Left lung (tissue), 10 donors: ENCODE results near the gene FFAR1. TPM values are rescaled to one million over a fixed set of nuclear protein-coding genes. Genes with fewer than 3 reads are reported as not detected.

Source experiments
- ATAC-seq: fragments of 200-7000 bp; cut with Tn5 transposase; one replicate; pipeline ENCODE4 v1.9.1; 2020; ENCODE audit warnings: moderate library complexity
- DNase-seq, 4 donors: peaks; one replicate each; pipeline ENCODE4 v3.0.0-alpha.2; 2013 to 2020
- H3K27ac ChIP-seq, 2 donors: fragments of 200-600 bp; sonication (generic) in 1 of 2; one replicate each; pipeline versions ENCODE4 v1.5.0 to v1.8.0; 2020 to 2021
- H3K27me3 ChIP-seq, 2 donors: fragments of 200-600 bp; sonication (generic) in 1 of 2; one replicate each; pipeline versions ENCODE4 v1.5.0 to v1.8.0; 2020 to 2021
- H3K36me3 ChIP-seq, 2 donors: fragments of 200-600 bp; sonication (generic) in 1 of 2; one replicate each; pipeline versions ENCODE4 v1.5.0 to v1.8.0; 2020 to 2021
- H3K4me1 ChIP-seq, 2 donors: fragments of 200-600 bp; one replicate each; pipeline ENCODE4 v1.8.0; 2021
- H3K4me3 ChIP-seq, 2 donors: fragments of 200-600 bp; sonication (generic) in 1 of 2; one replicate each; pipeline versions ENCODE4 v1.5.0 to v1.8.0; 2020 to 2021; ENCODE audit warnings: mild to moderate bottlenecking in 1 of 2
- H3K9me3 ChIP-seq, 2 donors: fragments of 200-600 bp; sonication (generic) in 1 of 2; one replicate each; pipeline versions ENCODE4 v1.5.0 to v1.8.0; 2020 to 2021
- intact Hi-C, 2 donors: fragments of 100-400 bp; cut with DNase I; formaldehyde crosslinking; loops; one replicate each; pipeline versions ENCODE4 v1.11.2 to v1.14.2; 2022
- microRNA-seq, 2 donors: library from miRNA; unstranded; fragments of <30 nt; microRNA quantifications; one replicate each; pipeline ENCODE4, GENCODE V29; 2019
- polyA plus RNA-seq, 6 donors: library from polyadenylated mRNA; unstranded; fragments of 120-200 nt; gene quantifications; one replicate each; pipeline ENCODE4 v1.2.1, GENCODE V29; 2013; ENCODE audit not compliant: insufficient read length in 6 of 6
- total RNA-seq, 2 donors: library from RNA; stranded (reverse); fragmentation: NEBNext Ultra II Directional; extraction: Animal tissue kit (Norgen Biotek cat#: 25700); gene quantifications; one replicate each; pipeline ENCODE4 v1.2.1, GENCODE V29; 2021
- TF ChIP-seq, protein P1 (sequence below), 2 donors: fragments of 200-600 bp; sonication (generic) in 1 of 2; IDR thresholded peaks; one replicate each; pipeline versions ENCODE4 v1.5.0 to v1.8.0; 2021; ENCODE audit warnings: antibody characterized with exemption in 2 of 2
- donor health status: DM: no; HTN: yes; CAD: no.
- donor health status: DM: no; HTN: no; CAD: no.

The FFAR1 gene
- total and polyA plus RNA-seq, 8 donors = 0.06 to 0.74 (median 0.28) TPM; not detected in 2

DNA sequence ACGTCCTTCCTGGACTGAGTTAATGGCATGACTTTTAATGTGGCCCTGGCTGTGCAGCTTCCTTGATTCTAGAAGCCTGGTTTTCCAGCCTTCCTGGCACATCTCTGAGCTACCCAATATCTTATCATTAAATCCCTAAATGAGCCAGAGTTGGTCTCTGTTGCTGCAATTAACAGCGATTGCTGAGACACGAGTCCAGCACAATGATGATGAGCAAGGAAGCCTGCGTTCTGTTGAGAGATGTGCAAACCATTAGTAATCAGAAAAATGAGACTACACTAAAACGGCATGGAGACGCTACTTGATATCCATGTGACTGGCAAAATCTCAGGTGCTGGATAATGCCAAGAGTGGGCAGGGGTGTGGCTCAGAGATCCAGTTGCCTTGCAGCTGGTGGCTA lies 49.4 kb downstream of the FFAR1 start:
- Histone ChIP-seq H3K4me3 (no peak overlapping the region), H3K9me3 (no peaks in the 10 kb centered on the region), H3K27ac (no peak overlapping the region), H3K4me1 (peaks cover 0 to 4% of the 10 kb centered on the region in 2 donors), H3K27me3 (peaks cover 0 to 6% of the 10 kb centered on the region in 2 donors), H3K36me3 (no peaks in the 10 kb centered on the region)
- intact Hi-C loops = no loop called here
- TF ChIP-seq, protein P1, sequence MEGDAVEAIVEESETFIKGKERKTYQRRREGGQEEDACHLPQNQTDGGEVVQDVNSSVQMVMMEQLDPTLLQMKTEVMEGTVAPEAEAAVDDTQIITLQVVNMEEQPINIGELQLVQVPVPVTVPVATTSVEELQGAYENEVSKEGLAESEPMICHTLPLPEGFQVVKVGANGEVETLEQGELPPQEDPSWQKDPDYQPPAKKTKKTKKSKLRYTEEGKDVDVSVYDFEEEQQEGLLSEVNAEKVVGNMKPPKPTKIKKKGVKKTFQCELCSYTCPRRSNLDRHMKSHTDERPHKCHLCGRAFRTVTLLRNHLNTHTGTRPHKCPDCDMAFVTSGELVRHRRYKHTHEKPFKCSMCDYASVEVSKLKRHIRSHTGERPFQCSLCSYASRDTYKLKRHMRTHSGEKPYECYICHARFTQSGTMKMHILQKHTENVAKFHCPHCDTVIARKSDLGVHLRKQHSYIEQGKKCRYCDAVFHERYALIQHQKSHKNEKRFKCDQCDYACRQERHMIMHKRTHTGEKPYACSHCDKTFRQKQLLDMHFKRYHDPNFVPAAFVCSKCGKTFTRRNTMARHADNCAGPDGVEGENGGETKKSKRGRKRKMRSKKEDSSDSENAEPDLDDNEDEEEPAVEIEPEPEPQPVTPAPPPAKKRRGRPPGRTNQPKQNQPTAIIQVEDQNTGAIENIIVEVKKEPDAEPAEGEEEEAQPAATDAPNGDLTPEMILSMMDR (IDR thresholded peaks at IDR 0.05) = no peak
- ATAC-seq (no peak), DNase-seq (no peak)

Small RNA genes within 50 kb of the gene (microRNA-seq; reads per million reads assigned to microRNA genes)
- 0 reads per million in 2 donors for gene MIR5196

Other genes with a start within 250 kb of the FFAR1 start
- gene FXYD3, start 232.1 kb upstream of the FFAR1 start, total RNA-seq = 100 to 1,000 TPM in 1 of 2 donors, 10 to 100 TPM in 1; 88.4 to 207 TPM
- gene FXYD3, start 232.1 kb upstream of the FFAR1 start, polyA plus RNA-seq = 10 to 100 TPM; 17.5 to 50.2 (median 21.1) TPM
- 1 to 10 TPM; 1.8 to 2.5 TPM for gene LGI4, start 212.8 kb upstream of the FFAR1 start, total RNA-seq
- gene LGI4, start 212.8 kb upstream of the FFAR1 start, polyA plus RNA-seq = 1 to 10 TPM; 2.0 to 3.4 (median 2.7) TPM
- 10 to 100 TPM; 20.1 to 24.0 TPM for gene FXYD1, start 209.1 kb upstream of the FFAR1 start, total RNA-seq
- 10 to 100 TPM; 50.5 to 67.0 (median 53.6) TPM for gene FXYD1, start 209.1 kb upstream of the FFAR1 start, polyA plus RNA-seq
- not detected for gene FXYD7, start 204.6 kb upstream of the FFAR1 start, total RNA-seq
- 1 to 10 TPM in 2 of 6 donors, under 1 TPM in 4; 0.55 to 1.3 (median 0.74) TPM for gene FXYD7, start 204.6 kb upstream of the FFAR1 start, polyA plus RNA-seq
- gene FXYD5, start 193.2 kb upstream of the FFAR1 start, total RNA-seq = 100 to 1,000 TPM; 111 to 123 TPM
- gene FXYD5, start 193.2 kb upstream of the FFAR1 start, polyA plus RNA-seq = 10 to 100 TPM; 29.0 to 33.0 (median 31.3) TPM
- under 1 TPM in 1 of 2 donors, not detected in 1; 0.20 TPM for gene FAM187B, start 119.2 kb upstream of the FFAR1 start, total RNA-seq
- gene FAM187B, start 119.2 kb upstream of the FFAR1 start, polyA plus RNA-seq = not detected
- 100 to 1,000 TPM in 1 of 2 donors, 10 to 100 TPM in 1; 65.4 to 130 TPM for gene LSR, start 98.9 kb upstream of the FFAR1 start, total RNA-seq
- 10 to 100 TPM; 50.6 to 70.1 (median 60.1) TPM for gene LSR, start 98.9 kb upstream of the FFAR1 start, polyA plus RNA-seq
- gene USF2, start 78.9 kb upstream of the FFAR1 start, total RNA-seq = 100 to 1,000 TPM; 123 to 148 TPM
- gene USF2, start 78.9 kb upstream of the FFAR1 start, polyA plus RNA-seq = 100 to 1,000 TPM; 149 to 187 (median 165) TPM
- 1 to 10 TPM; 1.1 to 1.9 TPM for gene HAMP, start 65.4 kb upstream of the FFAR1 start, total RNA-seq
- gene HAMP, start 65.4 kb upstream of the FFAR1 start, polyA plus RNA-seq = under 1 TPM; 0.20 to 0.85 (median 0.41) TPM
- gene MAG, start 55.7 kb upstream of the FFAR1 start, total RNA-seq = not detected
- 10 to 100 TPM in 2 of 6 donors, 1 to 10 TPM in 4; 1.3 to 14.4 (median 6.2) TPM for gene MAG, start 55.7 kb upstream of the FFAR1 start, polyA plus RNA-seq
- gene CD22, start 18.7 kb upstream of the FFAR1 start, total RNA-seq = 10 to 100 TPM in 1 of 2 donors, 1 to 10 TPM in 1; 6.5 to 13.8 TPM
- gene CD22, start 18.7 kb upstream of the FFAR1 start, polyA plus RNA-seq = 10 to 100 TPM in 4 of 6 donors, 1 to 10 TPM in 2; 5.2 to 63.2 (median 19.7) TPM
- 1 to 10 TPM in 1 of 2 donors, not detected in 1; 1.6 TPM for gene FFAR3, start 10.6 kb downstream of the FFAR1 start, total RNA-seq
- under 1 TPM in 5 of 6 donors, not detected in 1; 0.09 to 0.49 (median 0.28) TPM for gene FFAR3, start 10.6 kb downstream of the FFAR1 start, polyA plus RNA-seq
- not detected for gene GPR42, start 23.2 kb downstream of the FFAR1 start, total RNA-seq
- under 1 TPM in 3 of 6 donors, not detected in 3; 0.11 to 0.24 (median 0.14) TPM for gene GPR42, start 23.2 kb downstream of the FFAR1 start, polyA plus RNA-seq
- 10 to 100 TPM in 1 of 2 donors, under 1 TPM in 1; 0.85 to 26.6 TPM for gene FFAR2, start 100.4 kb downstream of the FFAR1 start, total RNA-seq
- under 1 TPM in 5 of 6 donors, not detected in 1; 0.18 to 0.79 (median 0.34) TPM for gene FFAR2, start 100.4 kb downstream of the FFAR1 start, polyA plus RNA-seq
- gene KRTDAP, start 142.6 kb downstream of the FFAR1 start, total RNA-seq = not detected
- gene KRTDAP, start 142.6 kb downstream of the FFAR1 start, polyA plus RNA-seq = 1 to 10 TPM in 5 of 6 donors, under 1 TPM in 1; 0.98 to 2.2 (median 1.8) TPM
- gene DMKN, start 165.7 kb downstream of the FFAR1 start, total RNA-seq = 100 to 1,000 TPM; 104 to 136 TPM
- 100 to 1,000 TPM in 5 of 6 donors, 10 to 100 TPM in 1; 92.5 to 140 (median 111) TPM for gene DMKN, start 165.7 kb downstream of the FFAR1 start, polyA plus RNA-seq
- gene SBSN, start 180.4 kb downstream of the FFAR1 start, total RNA-seq = under 1 TPM in 1 of 2 donors, not detected in 1; 0.20 TPM
- under 1 TPM in 2 of 6 donors, not detected in 4; 0.09 to 0.11 TPM for gene SBSN, start 180.4 kb downstream of the FFAR1 start, polyA plus RNA-seq
- not detected for gene GAPDHS, start 185.6 kb downstream of the FFAR1 start, total RNA-seq
- not detected for gene GAPDHS, start 185.6 kb downstream of the FFAR1 start, polyA plus RNA-seq
- 100 to 1,000 TPM in 1 of 2 donors, 10 to 100 TPM in 1; 98.3 to 112 TPM for gene TMEM147, start 197.7 kb downstream of the FFAR1 start, total RNA-seq
- gene TMEM147, start 197.7 kb downstream of the FFAR1 start, polyA plus RNA-seq = 10 to 100 TPM; 52.7 to 62.3 (median 55.2) TPM
- not detected for gene ATP4A, start 215.8 kb downstream of the FFAR1 start, total RNA-seq
- not detected for gene ATP4A, start 215.8 kb downstream of the FFAR1 start, polyA plus RNA-seq
- gene PMIS2, start 238.3 kb downstream of the FFAR1 start, total RNA-seq = not detected
- gene PMIS2, start 238.3 kb downstream of the FFAR1 start, polyA plus RNA-seq = not detected